A549 (cell line): Measurements from ENCODE around the gene CLN6. TPM values are rescaled to one million over a fixed set of nuclear protein-coding genes. Genes with fewer than 3 reads are reported as not detected.

ENCODE experiments used
- ATAC-seq, 2 experiments: fragments of 200-7000 bp in 1 of 2; fragments of >200 bp in 1 of 2; cut with Nextera tagmentation in 1 of 2; cut with Tn5 transposase in 1 of 2; 3 replicates each; pipeline versions ENCODE4 v1.8.0 to v1.9.1; 2018 to 2020; ENCODE audit warnings: mild to moderate bottlenecking in 1 of 2, moderate library complexity in 1 of 2
- CTCF ChIA-PET: fragments of 300-600 bp; sonication (Branson Sonifier 250); formaldehyde crosslinking; extraction: SDS; loops from one replicate; lab custom pipeline; 2021; ENCODE audit warnings: antibody characterized with exemption, inconsistent platforms; lab: Yijun Ruan, JAX
- POLR2A ChIA-PET: fragments of 350-600 bp; formaldehyde crosslinking; extraction: SDS; loops from one replicate; lab custom pipeline; 2021; ENCODE audit warnings: antibody characterized with exemption, inconsistent platforms; lab: Yijun Ruan, JAX
- DNase-seq, 2 experiments: peaks; one replicate each; pipeline versions ENCODE4 v3.0.0 to v3.0.0-alpha.2; 2011 to 2016; ENCODE audit warnings: low read depth in 1 of 2, low spot score in 1 of 2
- FAIRE-seq: peaks from 2 replicates; lab custom pipeline; 2011; peaks lifted over from hg19 to GRCh38; lab: Jason Lieb, UNC
- H3K27ac ChIP-seq, 2 experiments: fragments of >200 bp; sonication (Bioruptor Twin); formaldehyde crosslinking; 3 replicates each; pipeline ENCODE4 v1.5.1; 2016 to 2017
- H3K4me1 ChIP-seq: fragments of >200 bp; sonication (Bioruptor Twin); formaldehyde crosslinking; 3 replicates; pipeline ENCODE4 v1.6.1; 2016
- H3K4me2 ChIP-seq: fragments of >200 bp; sonication (Bioruptor Twin); formaldehyde crosslinking; 3 replicates; pipeline ENCODE4 v1.6.1; 2016
- H3K4me3 ChIP-seq: fragments of >200 bp; sonication (Bioruptor Twin); formaldehyde crosslinking; 3 replicates; pipeline ENCODE4 v1.5.1; 2016
- H3K9me3 ChIP-seq: fragments of >200 bp; sonication (Bioruptor Twin); formaldehyde crosslinking; 3 replicates; pipeline ENCODE4 v1.6.1; 2016
- ATOH8 ChIP-seq: fragments of 250-450 bp; sonication (Bioruptor Pico); IDR thresholded peaks from 2 replicates; pipeline ENCODE4 v1.5.0; 2020; ENCODE audit warnings: low read depth, mild to moderate bottlenecking, moderate library complexity
- E2F6 ChIP-seq: IDR thresholded peaks from 2 replicates; pipeline ENCODE4 v1.6.1; 2012; ENCODE audit warnings: low read depth, borderline replicate concordance
- EP300 ChIP-seq, 2 experiments: fragments of >200 bp; sonication (Bioruptor Twin); formaldehyde crosslinking; IDR thresholded peaks; 2 replicates in 1 of 2; 3 replicates in 1 of 2; pipeline ENCODE4 v1.6.1; 2016 to 2017
- FOSB ChIP-seq: fragments of 250-450 bp; sonication (Bioruptor Pico); IDR thresholded peaks from 2 replicates; pipeline ENCODE4 v1.5.0; 2020; ENCODE audit warnings: mild to moderate bottlenecking, moderate library complexity
- HES2 ChIP-seq: fragments of >200 bp; sonication (Bioruptor Twin); formaldehyde crosslinking; IDR thresholded peaks from 2 replicates; pipeline ENCODE4 v1.6.1; 2016
- HOXA7 ChIP-seq: fragments of 250-450 bp; sonication (Bioruptor Pico); IDR thresholded peaks from 2 replicates; pipeline ENCODE4 v1.5.0; 2020; ENCODE audit warnings: mild to moderate bottlenecking, moderate library complexity
- HOXB13 ChIP-seq: fragments of 250-450 bp; sonication (Bioruptor Pico); IDR thresholded peaks from 2 replicates; pipeline ENCODE4 v1.5.0; 2020; ENCODE audit warnings: low read depth, mild to moderate bottlenecking, moderate library complexity
- HOXB5 ChIP-seq: fragments of 250-450 bp; sonication (Bioruptor Pico); IDR thresholded peaks from 2 replicates; pipeline ENCODE4 v1.5.0; 2020; ENCODE audit warnings: mild to moderate bottlenecking, moderate library complexity
- MAZ ChIP-seq: fragments of 150-350 bp; IDR thresholded peaks from 2 replicates; pipeline ENCODE4 v1.6.1; 2014; ENCODE audit warnings: antibody characterized with exemption, low read depth, low read length, borderline replicate concordance
- NFE2L2 ChIP-seq: fragments of 150-350 bp; conservative IDR thresholded peaks from 2 replicates; pipeline ENCODE4 v1.6.1; 2014; ENCODE audit warnings: low read length
- RARB ChIP-seq: fragments of 250-450 bp; sonication (Bioruptor Pico); IDR thresholded peaks from 2 replicates; pipeline ENCODE4 v1.8.0; 2021; ENCODE audit warnings: mild to moderate bottlenecking, moderate library complexity
- REST ChIP-seq: fragments of 200-600 bp; sonication (generic); IDR thresholded peaks from 2 replicates; pipeline ENCODE4 v1.6.1; 2016; ENCODE audit warnings: antibody characterized with exemption, mild to moderate bottlenecking, moderate library complexity
- RNF2 ChIP-seq: fragments of 200-600 bp; sonication (generic); IDR thresholded peaks from 2 replicates; pipeline ENCODE4 v1.6.1; 2016; ENCODE audit warnings: low read depth, mild to moderate bottlenecking, antibody characterized with exemption, moderate library complexity, borderline replicate concordance
- SREBF2 ChIP-seq: fragments of 450-650 bp; IDR thresholded peaks from 2 replicates; pipeline ENCODE4 v1.6.1; 2014; ENCODE audit warnings: mild to moderate bottlenecking, moderate library complexity
- ZFP36 ChIP-seq: fragments of 450-650 bp; IDR thresholded peaks from 2 replicates; pipeline ENCODE4 v1.6.1; 2014; ENCODE audit warnings: borderline replicate concordance; ENCODE audit not compliant: partially characterized antibody
- ZNF302 ChIP-seq: fragments of 250-450 bp; sonication (Bioruptor Pico); IDR thresholded peaks from 2 replicates; pipeline ENCODE4 v1.9.0; 2021; ENCODE audit warnings: inconsistent platforms, mild to moderate bottlenecking, moderate library complexity
- ZSCAN20 ChIP-seq: fragments of 250-450 bp; sonication (Bioruptor Pico); IDR thresholded peaks from 2 replicates; pipeline ENCODE4 v1.8.0; 2022; ENCODE audit warnings: mild to moderate bottlenecking, moderate library complexity
- WGBS: methylation state at CpG from one replicate; pipeline ENCODE4 v1.1.6; 2017; ENCODE audit errors: missing lambda C conversion rate; 5-methylcytosine and 5-hydroxymethylcytosine counted together
- polyA plus RNA-seq, 4 experiments: library from polyadenylated mRNA; depleted of rRNA in 3 of 4; stranded (reverse); fragments of >200 nt; fragmentation: RNase III in 1 of 4; extraction: RNeasy Plus Mini Kit Qiagen cat#74134 plus additional on column Dnase treatment in 1 of 4; gene quantifications; 2 replicates in 3 of 4; 3 replicates in 1 of 4; pipeline ENCODE4 v1.2.3, GENCODE V29; 2011 to 2017

The CLN6 gene
- polyA plus RNA-seq, 2 of the 4 experiments (the other 2 are of a cell fraction), result 47.5 to 69.7 TPM

GRCh38 chr15:68208636-68209240, 20.8 kb downstream of the CLN6 start:
- no peak overlapping the region for H3K4me3 ChIP-seq
- WGBS, result 93% methylated on average over 13 of the region's 13 CpGs
- ATAC-seq (no peak), DNase-seq (no peak), FAIRE-seq (no peak)
- H3K27ac ChIP-seq, result no peak overlapping the region
- peaks cover 4% of the 10 kb centered on the region; the same call in 1 of the 3 replicates for H3K4me1 ChIP-seq
- ChIA-PET POLR2A (no interaction called here), CTCF (interaction anchor here (0.7 to 1.2 kb wide), 3 partner anchors 18 to 345 kb away, joined by 3 read pairs; no protein-coding TSS in a partner anchor)
- H3K4me2 ChIP-seq, result no peak overlapping the region
- no peak for TF ChIP-seq HOXA7 (CRISPR knock-in tag)
- TF ChIP-seq ZNF302 (CRISPR knock-in tag), result no peak
- no peak for TF ChIP-seq RNF2
- TF ChIP-seq ZFP36, result no peak
- no peak for TF ChIP-seq NFE2L2
- no peak for TF ChIP-seq HES2
- TF ChIP-seq EP300 (IDR thresholded peaks at IDR 0.05), result no peak
- H3K9me3 ChIP-seq, result no peaks in the 10 kb centered on the region

- ATAC-seq, result no peak
- H3K4me1 ChIP-seq, result peaks cover 4% of the 10 kb centered on the region; the same call in 1 of the 3 replicates
- POLR2A ChIA-PET, result no interaction called here
- no peak overlapping the region for H3K27ac ChIP-seq
- H3K9me3 ChIP-seq, result no peaks in the 10 kb centered on the region
- H3K4me3 ChIP-seq, result no peak overlapping the region
- no peak for FAIRE-seq
- no peak for DNase-seq
- no peak for TF ChIP-seq REST
- no peak for TF ChIP-seq SREBF2
- no peak for TF ChIP-seq HES2
- no peak overlapping the region for H3K4me2 ChIP-seq
- CTCF ChIA-PET, result interaction anchor here (0.7 to 1.2 kb wide), 3 partner anchors 17 to 344 kb away, joined by 3 read pairs; no protein-coding TSS in a partner anchor
- WGBS, result 92% methylated on average over 16 of the region's 16 CpGs
Observed at GRCh38 chr15:68208136-68208535, 21.4 kb downstream of the CLN6 start.

GRCh38 chr15:68207176-68207935, 22.2 kb downstream of the CLN6 start:
- TF ChIP-seq E2F6 (no peak), ZSCAN20 (CRISPR knock-in tag) (no peak), FOSB (CRISPR knock-in tag) (no peak), HOXA7 (CRISPR knock-in tag) (no peak), RARB (no peak), HOXB5 (CRISPR knock-in tag) (no peak), HOXB13 (CRISPR knock-in tag) (no peak), MAZ (no peak), ATOH8 (CRISPR knock-in tag) (no peak)
- Histone ChIP-seq H3K9me3 (no peaks in the 10 kb centered on the region), H3K4me2 (no peak overlapping the region), H3K27ac (no peak overlapping the region), H3K4me1 (peaks cover 4% of the 10 kb centered on the region; the same call in 1 of the 3 replicates), H3K4me3 (no peak overlapping the region)
- ChIA-PET CTCF (interaction anchor here (0.5 to 1.0 kb wide), 4 partner anchors 10 to 1368 kb away, joined by 3 to 5 read pairs (median 4); no protein-coding TSS in a partner anchor), POLR2A (no interaction called here)
- ATAC-seq, result no peak
- WGBS, result 90% methylated on average over 11 of the region's 12 CpGs
- DNase-seq, result no peak
- FAIRE-seq, result no peak
